ENCODE results near the gene PTGIS. TPM values are rescaled to one million over a fixed set of nuclear protein-coding genes. Genes with fewer than 3 reads are reported as not detected.

Gene PTGIS
- total RNA-seq, 2 donors from 2014 or later, result 14.1 to 20.9 TPM

DNA sequence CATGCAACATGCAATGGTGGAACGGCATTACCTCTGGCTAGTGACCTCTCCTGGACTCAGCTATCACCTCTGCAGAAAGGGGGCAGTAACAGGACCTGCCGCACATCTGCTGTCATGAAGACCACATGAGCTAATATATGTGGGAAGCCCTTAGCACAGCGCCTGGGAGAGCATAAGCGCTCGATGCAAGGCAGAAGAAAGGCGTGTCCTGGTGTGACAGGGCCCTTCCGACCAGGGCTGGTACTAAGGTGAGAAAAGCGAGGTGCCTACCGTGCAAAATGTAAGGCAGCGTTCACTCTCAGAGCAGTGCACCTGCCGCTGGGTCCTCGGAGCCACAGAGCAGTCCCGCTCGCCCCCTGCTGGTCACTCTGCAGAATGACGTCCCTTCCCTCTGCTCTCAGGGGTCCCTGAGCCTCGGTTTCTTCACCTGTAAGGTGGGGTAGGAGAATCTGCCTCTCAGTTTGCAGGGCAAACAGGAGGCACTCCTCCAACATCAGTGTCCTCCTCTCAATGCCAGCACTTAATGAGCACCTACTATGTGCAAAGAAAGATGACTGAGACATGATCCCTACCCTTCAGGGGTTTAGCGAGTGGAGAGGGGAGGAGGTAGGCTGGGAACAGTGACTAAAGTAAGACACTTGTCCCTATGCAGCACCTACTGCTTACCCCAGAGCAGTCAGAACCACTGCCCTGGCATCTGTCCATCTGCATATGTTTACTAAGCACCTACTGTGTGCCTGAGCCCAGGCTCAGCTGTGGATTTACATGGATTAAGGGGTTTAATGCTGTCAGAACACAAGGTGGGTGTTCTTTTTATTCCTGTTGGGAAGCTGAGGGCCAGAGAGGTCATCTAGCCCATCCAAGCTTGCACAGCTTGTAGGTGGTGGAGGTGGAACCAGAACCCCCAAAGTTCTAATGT, 41.1 kb upstream of the PTGIS start:
- peak; percentile 90 for DNase-seq
- no peaks in the 10 kb centered on the region for H3K9me3 Mint-ChIP-seq
- Histone ChIP-seq H3K9me3 (ENCODE audit: control insufficient read depth, low read length) (no peaks in the 10 kb centered on the region), H3K4me3 (ENCODE audit: low read length) (no peak overlapping the region), H3K4me1 (ENCODE audit: control insufficient read depth, insufficient read depth, low read length) (no peaks in the 10 kb centered on the region), H3K36me3 (ENCODE audit: control insufficient read depth, insufficient read depth, low read length) (no peaks in the 10 kb centered on the region), H3K27ac (ENCODE audit: low read depth, low read length) (no peak overlapping the region), H3K27me3 (ENCODE audit: control insufficient read depth, insufficient read depth, low read length, poor library complexity, severe bottlenecking) (peaks cover 11% of the 10 kb centered on the region), H3K9ac (ENCODE audit: extremely low read depth, low read length, poor library complexity, severe bottlenecking) (no peak overlapping the region)
- H3K27me3 Mint-ChIP-seq (ENCODE audit: insufficient read depth), result peaks cover 14% of the 10 kb centered on the region
- no peaks in the 10 kb centered on the region for H3K4me1 Mint-ChIP-seq
- 12 to 13% methylated on average over 12 to 17 of the region's 17 CpGs for WGBS, 2 experiments (ENCODE audit: insufficient coverage in 1 of 2, insufficient read length in 1 of 2)
- no peak overlapping the region for H3K4me3 Mint-ChIP-seq
- no peak overlapping the region for H3K27ac Mint-ChIP-seq
- TF ChIP-seq, protein P1, sequence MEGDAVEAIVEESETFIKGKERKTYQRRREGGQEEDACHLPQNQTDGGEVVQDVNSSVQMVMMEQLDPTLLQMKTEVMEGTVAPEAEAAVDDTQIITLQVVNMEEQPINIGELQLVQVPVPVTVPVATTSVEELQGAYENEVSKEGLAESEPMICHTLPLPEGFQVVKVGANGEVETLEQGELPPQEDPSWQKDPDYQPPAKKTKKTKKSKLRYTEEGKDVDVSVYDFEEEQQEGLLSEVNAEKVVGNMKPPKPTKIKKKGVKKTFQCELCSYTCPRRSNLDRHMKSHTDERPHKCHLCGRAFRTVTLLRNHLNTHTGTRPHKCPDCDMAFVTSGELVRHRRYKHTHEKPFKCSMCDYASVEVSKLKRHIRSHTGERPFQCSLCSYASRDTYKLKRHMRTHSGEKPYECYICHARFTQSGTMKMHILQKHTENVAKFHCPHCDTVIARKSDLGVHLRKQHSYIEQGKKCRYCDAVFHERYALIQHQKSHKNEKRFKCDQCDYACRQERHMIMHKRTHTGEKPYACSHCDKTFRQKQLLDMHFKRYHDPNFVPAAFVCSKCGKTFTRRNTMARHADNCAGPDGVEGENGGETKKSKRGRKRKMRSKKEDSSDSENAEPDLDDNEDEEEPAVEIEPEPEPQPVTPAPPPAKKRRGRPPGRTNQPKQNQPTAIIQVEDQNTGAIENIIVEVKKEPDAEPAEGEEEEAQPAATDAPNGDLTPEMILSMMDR (conservative IDR thresholded peaks at IDR 0.05), result peak; percentile 99
- H3K36me3 Mint-ChIP-seq (ENCODE audit: low read depth), result no peaks in the 10 kb centered on the region

GRCh38 chr20:49607568-49607967, 39.6 kb upstream of the PTGIS start:
- no peaks in the 10 kb centered on the region for H3K9me3 Mint-ChIP-seq
- Histone ChIP-seq H3K9ac (ENCODE audit: extremely low read depth, low read length, poor library complexity, severe bottlenecking) (no peak overlapping the region), H3K27me3 (ENCODE audit: control insufficient read depth, insufficient read depth, low read length, poor library complexity, severe bottlenecking) (peaks cover 11% of the 10 kb centered on the region), H3K4me1 (ENCODE audit: control insufficient read depth, insufficient read depth, low read length) (no peaks in the 10 kb centered on the region), H3K9me3 (ENCODE audit: control insufficient read depth, low read length) (no peaks in the 10 kb centered on the region), H3K36me3 (ENCODE audit: control insufficient read depth, insufficient read depth, low read length) (no peaks in the 10 kb centered on the region), H3K27ac (ENCODE audit: low read depth, low read length) (no peak overlapping the region), H3K4me3 (ENCODE audit: low read length) (no peak overlapping the region)
- TF ChIP-seq, protein P1 (conservative IDR thresholded peaks at IDR 0.05), result no peak
- no peak overlapping the region for H3K4me3 Mint-ChIP-seq
- WGBS, 2 experiments (ENCODE audit: insufficient coverage in 1 of 2, insufficient read length in 1 of 2), result 88% methylated on average over 1 of the region's 1 CpG; no CpG with 5 or more reads in 1 of the 2 experiments
- DNase-seq, result no peak
- H3K4me1 Mint-ChIP-seq, result no peaks in the 10 kb centered on the region
- H3K27ac Mint-ChIP-seq, result no peak overlapping the region
- H3K27me3 Mint-ChIP-seq (ENCODE audit: insufficient read depth), result peaks cover 10% of the 10 kb centered on the region
- no peaks in the 10 kb centered on the region for H3K36me3 Mint-ChIP-seq (ENCODE audit: low read depth)

DNA sequence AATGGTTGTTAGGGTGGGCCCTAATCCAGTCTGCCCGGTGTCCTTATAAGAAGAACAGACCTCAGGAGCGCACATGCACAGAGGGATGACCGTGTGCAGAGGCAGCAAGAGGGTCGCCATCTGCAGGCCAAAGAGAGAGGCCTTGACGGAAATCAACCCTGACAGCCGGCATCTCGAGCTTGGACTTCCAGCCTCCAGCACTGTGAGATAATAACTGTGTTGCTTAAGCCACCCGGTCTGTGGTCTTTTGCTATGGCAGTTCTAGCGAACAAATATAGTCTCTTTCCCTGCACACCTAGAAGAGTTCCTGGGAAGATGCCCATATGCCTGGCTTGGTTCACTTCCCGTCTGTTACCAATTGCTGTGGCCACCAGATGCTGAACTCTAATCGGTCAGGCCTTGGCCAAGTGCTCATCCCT, 35.3 kb upstream of the PTGIS start:
- Histone ChIP-seq H3K27ac (ENCODE audit: low read depth, low read length) (no peak overlapping the region), H3K27me3 (ENCODE audit: control insufficient read depth, insufficient read depth, low read length, poor library complexity, severe bottlenecking) (peaks cover 9% of the 10 kb centered on the region), H3K9me3 (ENCODE audit: control insufficient read depth, low read length) (no peaks in the 10 kb centered on the region), H3K9ac (ENCODE audit: extremely low read depth, low read length, poor library complexity, severe bottlenecking) (no peak overlapping the region), H3K4me3 (ENCODE audit: low read length) (no peak overlapping the region), H3K36me3 (ENCODE audit: control insufficient read depth, insufficient read depth, low read length) (no peaks in the 10 kb centered on the region), H3K4me1 (ENCODE audit: control insufficient read depth, insufficient read depth, low read length) (no peaks in the 10 kb centered on the region)
- peak; percentile 82 for DNase-seq
- H3K36me3 Mint-ChIP-seq (ENCODE audit: low read depth), result no peaks in the 10 kb centered on the region
- H3K27me3 Mint-ChIP-seq (ENCODE audit: insufficient read depth), result peaks cover 4% of the 10 kb centered on the region
- no peaks in the 10 kb centered on the region for H3K9me3 Mint-ChIP-seq
- H3K4me3 Mint-ChIP-seq, result no peak overlapping the region
- no peaks in the 10 kb centered on the region for H3K4me1 Mint-ChIP-seq
- H3K27ac Mint-ChIP-seq, result no peak overlapping the region
- 55 to 65% methylated on average over 8 to 11 of the region's 11 CpGs for WGBS, 2 experiments (ENCODE audit: insufficient coverage in 1 of 2, insufficient read length in 1 of 2)
- TF ChIP-seq, protein P1 (conservative IDR thresholded peaks at IDR 0.05), result peak; percentile 75

All from endodermal cell (in vitro differentiated cells).